Stimulated activated naive CD8-positive, alpha-beta T cell treated with anti-CD3 and anti-CD28 coated beads, Interleukin-15, amount 100 ng/mL, for 72 hours (primary cell): ENCODE measurements around the gene KLF2.

Experiments used
- ATAC-seq: fragments of 150-1000 bp; cut with Tn5 transposase; 2 replicates; pipeline ENCODE4 v1.10.0; 2021; ENCODE audit warnings: mild to moderate bottlenecking, moderate library complexity
- DNase-seq, 2 donors: peaks; one replicate each; pipeline ENCODE4 v3.0.0; 2021 to 2022
- H3K27ac Mint-ChIP-seq, 2 donors: one replicate each; pipeline ENCODE4 v1.8.0; 2022; ENCODE audit warnings: mild to moderate bottlenecking in 2 of 2, mixed read lengths in 2 of 2, moderate library complexity in 2 of 2
- H3K27me3 Mint-ChIP-seq: one replicate; pipeline ENCODE4 v1.8.0; 2022; ENCODE audit warnings: mixed read lengths
- H3K4me1 Mint-ChIP-seq: one replicate; pipeline ENCODE4 v1.8.0; 2022; ENCODE audit warnings: mild to moderate bottlenecking, mixed read lengths
- H3K4me3 Mint-ChIP-seq, 2 donors: one replicate each; pipeline ENCODE4 v1.8.0; 2022; ENCODE audit warnings: mild to moderate bottlenecking in 2 of 2, mixed read lengths in 2 of 2, moderate library complexity in 1 of 2
- H3K9me3 Mint-ChIP-seq, 2 donors: one replicate each; pipeline ENCODE4 v1.8.0; 2022; ENCODE audit warnings: mixed read lengths in 2 of 2

KLF2 gene

GRCh38 chr19:16363133-16363851 is 38.7 kb downstream of the KLF2 start:
- Mint-ChIP-seq H3K9me3 (no peaks in the 10 kb centered on the region), H3K27me3 (peaks cover 36% of the 10 kb centered on the region), H3K4me1 (peaks cover 38% of the 10 kb centered on the region), H3K4me3 (no peak overlapping the region), H3K27ac (no peak overlapping the region)
- DNase-seq, result no peak
- no peak for ATAC-seq

GRCh38 chr19:16363852-16364230 is 39.2 kb downstream of the KLF2 start:
- Mint-ChIP-seq H3K27me3 (peaks cover 36% of the 10 kb centered on the region), H3K9me3 (no peaks in the 10 kb centered on the region), H3K4me3 (no peak overlapping the region), H3K27ac (no peak overlapping the region), H3K4me1 (peaks cover 34% of the 10 kb centered on the region)
- ATAC-seq (no peak), DNase-seq (no peak)

GRCh38 chr19:16364231-16364865 is 39.7 kb downstream of the KLF2 start:
- Mint-ChIP-seq H3K4me1 (peaks cover 29% of the 10 kb centered on the region), H3K9me3 (no peaks in the 10 kb centered on the region), H3K4me3 (no peak overlapping the region), H3K27me3 (peaks cover 36% of the 10 kb centered on the region), H3K27ac (no peak overlapping the region)
- DNase-seq (no peak), ATAC-seq (no peak)

- ATAC-seq (no peak), DNase-seq (no peak)
- peaks cover 36% of the 10 kb centered on the region for H3K27me3 Mint-ChIP-seq
- no peak overlapping the region for H3K4me3 Mint-ChIP-seq
- H3K9me3 Mint-ChIP-seq, result no peaks in the 10 kb centered on the region
- peak overlapping the region in 1 of 2 donors; percentile 85 for H3K27ac Mint-ChIP-seq
- H3K4me1 Mint-ChIP-seq, result peaks cover 18% of the 10 kb centered on the region
Observed at GRCh38 chr19:16365300-16365996, 40.8 kb downstream of the KLF2 start.

- Mint-ChIP-seq H3K27me3 (peaks cover 36% of the 10 kb centered on the region), H3K9me3 (no peaks in the 10 kb centered on the region), H3K27ac (no peak overlapping the region), H3K4me3 (peak overlapping the region; percentile 64 to 71), H3K4me1 (peaks cover 12% of the 10 kb centered on the region)
- DNase-seq, result no peak
- no peak for ATAC-seq
Observed at GRCh38 chr19:16366056-16366432, 41.4 kb downstream of the KLF2 start.

- peaks cover 36% of the 10 kb centered on the region for H3K27me3 Mint-ChIP-seq
- no peak for DNase-seq
- H3K27ac Mint-ChIP-seq, result peak overlapping the region; percentile 73 to 90
- ATAC-seq, result no peak
- no peaks in the 10 kb centered on the region for H3K9me3 Mint-ChIP-seq
- peak overlapping the region; percentile 64 to 71 for H3K4me3 Mint-ChIP-seq
- peaks cover 6% of the 10 kb centered on the region for H3K4me1 Mint-ChIP-seq
Observed at GRCh38 chr19:16366433-16367260, 42.0 kb downstream of the KLF2 start.

- peak; percentile 51 for ATAC-seq
- peak; percentile 61 to 74 for DNase-seq
- H3K4me3 Mint-ChIP-seq, result peak overlapping the region; percentile 64 to 71
- H3K4me1 Mint-ChIP-seq, result no peaks in the 10 kb centered on the region
- H3K27me3 Mint-ChIP-seq, result peaks cover 36% of the 10 kb centered on the region
- H3K27ac Mint-ChIP-seq, result peak overlapping the region; percentile 73 to 90
- no peaks in the 10 kb centered on the region for H3K9me3 Mint-ChIP-seq
Observed at GRCh38 chr19:16367261-16367683, 42.6 kb downstream of the KLF2 start.

GRCh38 chr19:16368385-16369305 is 44.0 kb downstream of the KLF2 start:
- no peak for DNase-seq

GRCh38 chr19:16369306-16369663 is 44.7 kb downstream of the KLF2 start:
- ATAC-seq, result no peak
- no peak overlapping the region for H3K27ac Mint-ChIP-seq
- no peak overlapping the region for H3K4me3 Mint-ChIP-seq
- no peaks in the 10 kb centered on the region for H3K9me3 Mint-ChIP-seq
- no peaks in the 10 kb centered on the region for H3K4me1 Mint-ChIP-seq
- H3K27me3 Mint-ChIP-seq, result peaks cover 23% of the 10 kb centered on the region
- no peak for DNase-seq

More at GRCh38 chr19:16368385-16369305, 44.0 kb downstream of the KLF2 start:
- Mint-ChIP-seq H3K27ac (no peak overlapping the region), H3K4me3 (no peak overlapping the region), H3K4me1 (no peaks in the 10 kb centered on the region), H3K9me3 (no peaks in the 10 kb centered on the region), H3K27me3 (peaks cover 30% of the 10 kb centered on the region)
- ATAC-seq, result no peak

- Mint-ChIP-seq H3K9me3 (no peaks in the 10 kb centered on the region), H3K27ac (no peak overlapping the region), H3K4me1 (no peaks in the 10 kb centered on the region), H3K4me3 (peak overlapping the region in 1 of 2 donors; percentile 67), H3K27me3 (peaks cover 21% of the 10 kb centered on the region)
- DNase-seq, result peak; percentile 38 to 50
- ATAC-seq, result no peak
Observed at GRCh38 chr19:16369664-16370576, 45.3 kb downstream of the KLF2 start.

- Mint-ChIP-seq H3K4me3 (peak overlapping the region in 1 of 2 donors; percentile 67), H3K27ac (peak overlapping the region; percentile 8 to 50), H3K9me3 (no peaks in the 10 kb centered on the region), H3K27me3 (peaks cover 12% of the 10 kb centered on the region), H3K4me1 (no peaks in the 10 kb centered on the region)
- ATAC-seq (peak; percentile 1), DNase-seq (peak in 1 of 2 donors; percentile 35)
Observed at GRCh38 chr19:16370641-16371391, 46.2 kb downstream of the KLF2 start.

- peak; percentile 88 to 93 for DNase-seq
- H3K4me3 Mint-ChIP-seq, result peak overlapping the region in 1 of 2 donors; percentile 67
- H3K27me3 Mint-ChIP-seq, result peaks cover 5% of the 10 kb centered on the region
Observed at GRCh38 chr19:16371540-16371986, 46.9 kb downstream of the KLF2 start.

More at GRCh38 chr19:16371540-16371986, 46.9 kb downstream of the KLF2 start:
- H3K4me1 Mint-ChIP-seq, result no peaks in the 10 kb centered on the region
- H3K27ac Mint-ChIP-seq, result peak overlapping the region in 1 of 2 donors; percentile 78
- H3K9me3 Mint-ChIP-seq, result no peaks in the 10 kb centered on the region
- ATAC-seq, result peak; percentile 93
